VCaP (cell line): Measurements from ENCODE around the gene TOM1L1.
A peak's percentile ranks its signal among the peaks of the same experiment; 100 is the strongest.

Experiments used
- H3K27ac ChIP-seq: fragments of 450-650 bp; 2 replicates; pipeline ENCODE4 v1.5.1; 2017
- TF ChIP-seq, protein P1 (sequence below): fragments of 450-650 bp; conservative IDR thresholded peaks from 2 replicates; pipeline ENCODE4 v1.5.1; 2017; ENCODE audit warnings: mild to moderate bottlenecking, moderate library complexity

The TOM1L1 gene, protein sequence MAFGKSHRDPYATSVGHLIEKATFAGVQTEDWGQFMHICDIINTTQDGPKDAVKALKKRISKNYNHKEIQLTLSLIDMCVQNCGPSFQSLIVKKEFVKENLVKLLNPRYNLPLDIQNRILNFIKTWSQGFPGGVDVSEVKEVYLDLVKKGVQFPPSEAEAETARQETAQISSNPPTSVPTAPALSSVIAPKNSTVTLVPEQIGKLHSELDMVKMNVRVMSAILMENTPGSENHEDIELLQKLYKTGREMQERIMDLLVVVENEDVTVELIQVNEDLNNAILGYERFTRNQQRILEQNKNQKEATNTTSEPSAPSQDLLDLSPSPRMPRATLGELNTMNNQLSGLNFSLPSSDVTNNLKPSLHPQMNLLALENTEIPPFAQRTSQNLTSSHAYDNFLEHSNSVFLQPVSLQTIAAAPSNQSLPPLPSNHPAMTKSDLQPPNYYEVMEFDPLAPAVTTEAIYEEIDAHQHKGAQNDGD

DNA sequence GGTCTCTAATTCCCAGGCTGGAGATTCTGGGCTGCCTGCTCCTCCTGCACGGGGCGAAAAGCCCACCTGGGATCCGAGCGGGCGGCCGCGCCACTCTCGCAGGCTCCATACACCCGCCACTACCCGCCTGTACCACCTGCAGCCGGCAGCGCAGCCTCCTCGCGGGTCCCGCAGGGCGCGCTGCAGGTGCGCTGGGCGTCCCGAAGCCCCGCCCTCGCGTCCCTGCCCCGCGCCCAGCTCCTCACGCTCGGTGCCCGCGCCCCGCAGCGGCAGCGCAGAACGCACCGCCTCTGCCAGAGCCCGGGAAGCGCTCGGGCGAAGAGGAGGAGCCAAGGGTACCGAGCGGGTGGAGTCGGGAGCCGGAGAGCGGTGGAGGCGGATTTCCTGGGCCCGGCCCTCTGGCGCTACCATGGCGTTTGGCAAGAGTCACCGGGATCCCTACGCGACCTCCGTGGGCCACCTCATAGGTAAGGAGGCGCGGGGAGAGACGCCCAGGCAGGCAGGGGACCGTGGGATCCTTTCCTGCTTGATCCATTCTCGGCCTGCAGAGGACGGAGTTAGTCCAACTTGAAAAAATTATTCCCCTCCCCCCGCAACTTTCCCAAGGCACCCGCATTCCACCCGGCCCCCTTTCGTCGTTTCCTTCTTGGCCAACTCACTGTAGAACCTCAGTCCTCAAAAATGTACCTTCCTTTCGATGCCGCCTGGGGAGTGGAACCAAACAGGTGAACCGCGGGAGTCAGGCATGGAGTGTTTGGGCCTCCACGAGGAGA is at the start of gene TOM1L1:
TOM1L1 (plus strand) TSS at position 396 of the 773 bp plus-strand sequence; CDS start at position 410, 14 bp downstream.
- TF ChIP-seq, protein P1, sequence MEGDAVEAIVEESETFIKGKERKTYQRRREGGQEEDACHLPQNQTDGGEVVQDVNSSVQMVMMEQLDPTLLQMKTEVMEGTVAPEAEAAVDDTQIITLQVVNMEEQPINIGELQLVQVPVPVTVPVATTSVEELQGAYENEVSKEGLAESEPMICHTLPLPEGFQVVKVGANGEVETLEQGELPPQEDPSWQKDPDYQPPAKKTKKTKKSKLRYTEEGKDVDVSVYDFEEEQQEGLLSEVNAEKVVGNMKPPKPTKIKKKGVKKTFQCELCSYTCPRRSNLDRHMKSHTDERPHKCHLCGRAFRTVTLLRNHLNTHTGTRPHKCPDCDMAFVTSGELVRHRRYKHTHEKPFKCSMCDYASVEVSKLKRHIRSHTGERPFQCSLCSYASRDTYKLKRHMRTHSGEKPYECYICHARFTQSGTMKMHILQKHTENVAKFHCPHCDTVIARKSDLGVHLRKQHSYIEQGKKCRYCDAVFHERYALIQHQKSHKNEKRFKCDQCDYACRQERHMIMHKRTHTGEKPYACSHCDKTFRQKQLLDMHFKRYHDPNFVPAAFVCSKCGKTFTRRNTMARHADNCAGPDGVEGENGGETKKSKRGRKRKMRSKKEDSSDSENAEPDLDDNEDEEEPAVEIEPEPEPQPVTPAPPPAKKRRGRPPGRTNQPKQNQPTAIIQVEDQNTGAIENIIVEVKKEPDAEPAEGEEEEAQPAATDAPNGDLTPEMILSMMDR: peak; percentile 63
- H3K27ac ChIP-seq: no peak within 1 kb of the TSS

DNA sequence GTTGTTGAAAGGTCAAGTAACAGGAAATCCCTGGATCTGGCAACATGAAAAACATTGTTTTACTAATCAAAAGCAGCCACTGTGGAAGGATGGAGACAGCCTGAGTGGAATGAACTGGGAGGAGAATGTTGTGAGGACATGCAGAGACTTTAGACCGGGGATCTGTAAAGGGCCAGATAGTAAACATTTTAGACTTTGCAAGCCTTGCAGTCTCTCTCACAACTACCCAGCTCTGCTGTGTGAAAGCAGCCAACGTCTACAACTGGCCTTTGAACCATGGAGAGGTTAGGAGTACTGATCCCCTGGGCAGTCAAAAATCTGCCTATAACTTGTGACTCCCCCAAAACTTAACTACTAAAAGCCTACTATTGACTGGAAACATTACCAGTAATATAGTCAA is 41.5 kb upstream of the TOM1L1 start:
- H3K27ac ChIP-seq: no peak overlapping the region; the same call in 1 of the 2 replicates
- TF ChIP-seq, protein P1: no peak

DNA sequence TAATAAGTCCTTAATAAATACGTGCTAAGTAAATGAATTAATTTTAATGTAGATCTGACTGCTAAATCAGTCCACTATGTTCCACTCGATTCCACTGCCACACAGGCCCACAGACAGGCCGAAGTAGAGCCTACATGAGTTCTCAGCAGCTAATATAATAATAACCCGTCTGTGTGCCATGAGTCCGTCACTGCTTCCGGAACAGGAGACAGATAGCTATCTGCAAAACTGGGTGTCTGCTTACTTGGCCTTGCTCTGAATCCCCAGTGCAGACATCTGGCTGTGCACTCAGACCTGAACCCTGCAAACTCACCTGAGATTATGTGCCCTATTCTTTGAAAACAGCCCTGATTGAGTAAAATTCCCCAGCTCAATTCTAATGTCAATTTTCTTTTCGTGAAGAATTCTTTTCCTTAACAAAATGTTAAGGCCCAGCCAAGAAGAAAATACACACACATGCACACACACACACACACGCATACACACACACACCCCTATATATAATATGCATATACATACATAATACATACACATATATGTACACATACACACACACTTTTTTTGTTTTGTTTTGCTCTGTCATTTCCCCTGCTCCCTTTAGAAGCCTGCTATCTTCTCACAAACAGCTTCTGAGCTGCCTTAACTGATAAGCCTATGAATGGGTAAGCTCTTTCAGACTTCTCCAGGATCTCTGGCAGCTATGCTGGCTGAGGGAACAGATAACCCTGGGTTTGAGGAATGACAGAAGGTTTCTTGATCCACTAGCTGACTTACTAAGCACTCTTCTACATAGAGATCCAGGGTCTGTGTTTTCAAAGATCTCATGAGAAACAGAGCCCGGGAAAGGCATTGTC is 39.8 kb upstream of the TOM1L1 start:
- H3K27ac ChIP-seq: no peak overlapping the region
- TF ChIP-seq, protein P1: no peak

DNA sequence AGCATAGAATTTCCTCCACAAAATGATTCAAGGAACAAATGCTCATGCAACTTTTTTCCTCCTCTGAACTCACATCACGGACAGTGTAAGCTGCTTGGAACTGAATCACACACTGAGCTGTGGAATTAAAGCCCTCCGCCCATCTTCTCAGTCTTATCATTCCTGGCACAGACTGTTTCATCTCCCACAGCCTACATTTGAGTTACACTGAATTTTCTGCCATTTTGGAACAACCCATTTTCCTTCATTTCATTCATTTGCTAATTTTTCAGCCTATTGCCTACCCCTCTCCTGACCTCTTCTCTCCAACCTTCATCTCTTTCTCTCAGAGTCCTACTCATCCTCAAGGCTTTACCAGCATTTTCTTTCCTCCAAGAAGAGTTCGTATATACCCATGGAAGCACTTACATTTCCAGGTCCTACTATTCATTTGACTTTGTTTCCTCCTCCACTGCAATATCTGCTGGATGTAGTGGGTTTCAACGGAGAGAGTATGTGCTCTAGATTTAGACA is 39.1 kb upstream of the TOM1L1 start:
- H3K27ac ChIP-seq: no peak overlapping the region
- TF ChIP-seq, protein P1: no peak

DNA sequence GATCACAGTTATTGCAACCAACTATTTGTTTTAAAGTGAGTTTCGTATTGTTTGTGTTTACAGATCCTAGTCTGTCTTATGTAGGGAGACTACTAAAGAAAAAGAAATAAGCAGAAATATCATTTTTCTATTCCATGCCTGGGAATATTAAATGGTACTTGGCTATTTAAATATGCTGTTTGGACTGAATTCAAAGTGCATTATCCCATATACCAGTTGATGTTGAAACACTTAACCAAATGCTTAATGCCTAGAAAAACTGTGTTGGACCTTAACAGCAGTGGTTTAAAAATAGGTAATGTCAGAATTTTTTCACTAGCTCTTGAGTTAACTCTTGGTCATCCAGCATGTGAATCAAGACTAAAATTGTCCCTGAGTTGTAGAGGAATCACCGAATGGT is 37.5 kb upstream of the TOM1L1 start:
- TF ChIP-seq, protein P1: no peak
- no peak overlapping the region for H3K27ac ChIP-seq

DNA sequence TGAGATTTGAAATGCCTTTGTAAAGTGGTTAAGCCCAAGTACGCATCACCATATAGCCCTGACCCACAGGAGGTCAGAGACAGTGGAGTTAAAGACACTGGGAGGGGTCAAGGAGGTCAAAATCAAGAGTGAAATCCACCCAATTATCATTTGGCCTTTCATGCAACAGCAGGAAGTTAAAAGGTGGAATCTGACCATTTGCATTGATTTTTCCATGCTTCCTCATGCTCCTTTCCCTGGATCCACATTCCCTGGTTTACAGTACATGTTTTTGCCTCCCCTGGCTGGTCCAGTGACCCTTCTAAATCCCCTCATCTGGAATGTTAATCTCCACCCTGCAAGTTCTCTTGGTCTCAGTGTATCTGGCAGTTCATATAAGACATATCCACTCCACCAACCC is 36.6 kb upstream of the TOM1L1 start:
- TF ChIP-seq, protein P1: no peak
- peak overlapping the region; percentile 64 for H3K27ac ChIP-seq
